H1 (cell line): ENCODE measurements around the gene GRP. TPM values are rescaled to one million over a fixed set of nuclear protein-coding genes. Genes with fewer than 3 reads are reported as not detected.

Source experiments
- CHD7 ChIP-seq: fragments of 300-600 bp; sonication (generic); IDR thresholded peaks from 2 replicates; pipeline ENCODE4 v1.7.1; 2012; ENCODE audit warnings: low read length, moderate library complexity, mild to moderate bottlenecking, inconsistent platforms; ENCODE audit not compliant: insufficient replicate concordance
- EZH2 ChIP-seq: fragments of 200-600 bp; sonication (generic); IDR thresholded peaks from 2 replicates; pipeline ENCODE4 v1.7.1; 2012; ENCODE audit warnings: low read depth, mild to moderate bottlenecking, moderate library complexity, low read length, inconsistent platforms; ENCODE audit not compliant: severe bottlenecking
- JUN ChIP-seq: IDR thresholded peaks from 2 replicates; pipeline ENCODE4 v1.6.1; 2011; ENCODE audit warnings: low read depth, mild to moderate bottlenecking, improper control_type of control experiment, low read length
- KDM1A ChIP-seq: fragments of 200-600, 300-600 bp; sonication (generic); IDR thresholded peaks from 2 replicates; pipeline ENCODE4 v1.7.1; 2016; ENCODE audit warnings: mild to moderate bottlenecking, low read length, borderline replicate concordance
- KDM4A ChIP-seq: IDR thresholded peaks from one replicate; pipeline ENCODE4 v1.7.1; 2012; ENCODE audit warnings: low read depth, mild to moderate bottlenecking, moderate library complexity, low read length, inconsistent platforms; ENCODE audit not compliant: severe bottlenecking
- RNF2 ChIP-seq: fragments of 200-900, 300-1000 bp; sonication (generic); IDR thresholded peaks from 2 replicates; pipeline ENCODE4 v1.7.1; 2016; ENCODE audit warnings: borderline replicate concordance, low read depth, mild to moderate bottlenecking, antibody characterized with exemption, low read length; ENCODE audit not compliant: poor library complexity, severe bottlenecking; ENCODE audit errors: missing control alignments
- SUZ12 ChIP-seq: fragments of 200-600 bp; sonication (generic); IDR thresholded peaks from 2 replicates; pipeline ENCODE4 v1.6.1; 2012; ENCODE audit warnings: mild to moderate bottlenecking, inconsistent platforms, low read length, moderate library complexity, mixed read lengths
- polyA plus RNA-seq, 7 experiments: library from polyadenylated mRNA; depleted of rRNA in 3 of 7; stranded (reverse) in 5 of 7; unstranded in 2 of 7; fragments of >200 nt in 5 of 7; fragments of 200-250 nt in 2 of 7; gene quantifications; 1 replicate in 5 of 7; 2 replicates in 1 of 7; 4 replicates in 1 of 7; pipeline versions ENCODE4 v1.2.1 to v1.2.3, GENCODE V29; 2011 to 2013; ENCODE audit warnings: missing spikeins in 2 of 7, mixed read lengths in 2 of 7
- total RNA-seq: library from RNA; stranded (reverse); fragmentation: NEBNext Ultra II Directional; extraction: Animal tissue kit (Norgen Biotek cat#: 25700); gene quantifications from 2 replicates; pipeline ENCODE4 v1.2.1, GENCODE V29; 2021

The GRP gene
- total and polyA plus RNA-seq, 2 of the 8 experiments (the other 6 are each of a cell fraction or from before 2014, with no cell fraction given): not detected

- TF ChIP-seq CHD7 (peak; percentile 3), SUZ12 (peak; percentile 98), EZH2 (peak; percentile 98), JUN (no peak), KDM1A (no peak), KDM4A (peak; percentile 38), RNF2 (peak; percentile 88)
These were observed 52.4 kb downstream of the GRP start (continued) for GRCh38 chr18:59272221-59272888.
